Immature natural killer cell (primary cell): ENCODE measurements around the gene STARD9. TPM values are rescaled to one million over a fixed set of nuclear protein-coding genes. Genes with fewer than 3 reads are reported as not detected.
A peak's percentile ranks its signal among the peaks of the same experiment; 100 is the strongest.

Experiments used
- DNase-seq, 3 donors: peaks; one replicate each; pipeline ENCODE4 v3.0.0; 2022; ENCODE audit warnings: mixed read lengths in 1 of 3
- H3K27ac Mint-ChIP-seq, 6 donors: one replicate each; pipeline ENCODE4 v1.8.0; 2020; ENCODE audit warnings: mixed read lengths in 6 of 6, mild to moderate bottlenecking in 5 of 6, inconsistent platforms in 4 of 6, moderate library complexity in 3 of 6
- H3K27me3 Mint-ChIP-seq, 3 donors: one replicate each; pipeline ENCODE4 v1.8.0; 2020 to 2021; ENCODE audit warnings: low read depth in 3 of 3, mild to moderate bottlenecking in 3 of 3, mixed read lengths in 3 of 3, moderate library complexity in 3 of 3, inconsistent platforms in 1 of 3
- H3K36me3 Mint-ChIP-seq, 3 donors: one replicate each; pipeline ENCODE4 v1.8.0; 2020; ENCODE audit warnings: mixed read lengths in 3 of 3, inconsistent platforms in 2 of 3, mild to moderate bottlenecking in 2 of 3
- H3K4me1 Mint-ChIP-seq, 2 donors: one replicate each; pipeline ENCODE4 v1.8.0; 2020; ENCODE audit warnings: inconsistent platforms in 2 of 2, mild to moderate bottlenecking in 2 of 2, mixed read lengths in 2 of 2, moderate library complexity in 1 of 2
- H3K4me3 Mint-ChIP-seq, 5 donors: one replicate each; pipeline ENCODE4 v1.8.0; 2020; ENCODE audit warnings: mild to moderate bottlenecking in 5 of 5, mixed read lengths in 5 of 5, inconsistent platforms in 3 of 5, moderate library complexity in 3 of 5
- H3K9me3 Mint-ChIP-seq, 6 donors: one replicate each; pipeline ENCODE4 v1.8.0; 2020; ENCODE audit warnings: mild to moderate bottlenecking in 6 of 6, mixed read lengths in 6 of 6, inconsistent platforms in 4 of 6, moderate library complexity in 3 of 6
- polyA plus RNA-seq, 3 donors: library from polyadenylated mRNA; unstranded; fragments of 300-500 nt; fragmentation: Illumina TruSeq; gene quantifications; one replicate each; pipeline ENCODE4 v1.2.3, GENCODE V29; 2021

The STARD9 gene
- polyA plus RNA-seq, 3 donors from 2014 or later: 1.1 to 2.3 TPM; not detected in 1

DNA sequence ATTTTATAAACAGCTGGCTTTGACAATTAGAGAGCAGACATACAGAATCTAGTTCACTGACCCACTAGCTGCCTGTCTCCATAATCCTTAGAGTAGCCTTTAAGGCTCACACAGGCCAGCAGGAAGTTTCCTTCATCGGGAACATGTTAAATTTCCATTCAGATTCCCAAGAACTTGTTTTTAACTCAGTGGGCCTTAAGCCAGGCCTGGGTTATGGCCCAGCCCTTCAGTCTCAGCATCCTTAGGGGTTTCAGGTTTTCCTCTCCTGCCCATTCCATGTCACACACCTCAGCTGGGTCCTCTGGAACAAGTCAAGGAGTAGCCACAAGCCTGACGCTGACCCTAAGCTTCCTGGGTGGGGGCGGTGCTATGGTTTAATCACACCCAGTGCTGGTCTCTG lies 146.5 kb downstream of the STARD9 start:
- H3K4me1 Mint-ChIP-seq: no peaks in the 10 kb centered on the region
- peaks cover 0 to 2% (median 0%) of the 10 kb centered on the region in 3 donors for H3K27me3 Mint-ChIP-seq
- H3K36me3 Mint-ChIP-seq: peaks cover 11 to 25% (median 24%) of the 10 kb centered on the region in 3 donors
- DNase-seq: no peak
- peak overlapping the region in 1 of 6 donors; percentile 7 for H3K27ac Mint-ChIP-seq
- no peaks in the 10 kb centered on the region for H3K9me3 Mint-ChIP-seq
- no peak overlapping the region for H3K4me3 Mint-ChIP-seq

DNA sequence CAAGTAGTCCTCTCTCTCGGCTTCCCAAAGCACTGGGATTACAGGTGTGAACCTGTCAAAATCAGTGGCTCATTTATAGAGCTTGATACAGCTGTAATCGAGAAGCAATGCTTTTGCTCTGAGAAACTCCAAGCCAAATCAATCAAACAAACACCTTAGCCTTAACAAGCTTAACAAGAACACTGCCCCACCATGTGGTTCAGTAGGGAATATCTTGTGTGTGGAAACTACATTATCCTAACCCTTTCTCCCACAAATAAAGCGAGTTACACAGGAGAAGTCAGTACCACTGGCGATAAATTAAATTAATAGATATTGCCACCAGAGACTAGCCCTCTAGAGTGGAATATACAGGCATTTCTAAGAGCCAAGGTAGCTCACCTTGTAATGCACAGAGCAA lies 147.7 kb downstream of the STARD9 start:
- peak overlapping the region in 2 of 6 donors; percentile 29 to 61 for H3K27ac Mint-ChIP-seq
- DNase-seq: no peak
- peaks cover 0 to 2% (median 0%) of the 10 kb centered on the region in 3 donors for H3K27me3 Mint-ChIP-seq
- H3K4me3 Mint-ChIP-seq: no peak overlapping the region
- H3K36me3 Mint-ChIP-seq: peaks cover 11 to 29% (median 28%) of the 10 kb centered on the region in 3 donors
- H3K9me3 Mint-ChIP-seq: no peaks in the 10 kb centered on the region
- H3K4me1 Mint-ChIP-seq: no peaks in the 10 kb centered on the region

DNA sequence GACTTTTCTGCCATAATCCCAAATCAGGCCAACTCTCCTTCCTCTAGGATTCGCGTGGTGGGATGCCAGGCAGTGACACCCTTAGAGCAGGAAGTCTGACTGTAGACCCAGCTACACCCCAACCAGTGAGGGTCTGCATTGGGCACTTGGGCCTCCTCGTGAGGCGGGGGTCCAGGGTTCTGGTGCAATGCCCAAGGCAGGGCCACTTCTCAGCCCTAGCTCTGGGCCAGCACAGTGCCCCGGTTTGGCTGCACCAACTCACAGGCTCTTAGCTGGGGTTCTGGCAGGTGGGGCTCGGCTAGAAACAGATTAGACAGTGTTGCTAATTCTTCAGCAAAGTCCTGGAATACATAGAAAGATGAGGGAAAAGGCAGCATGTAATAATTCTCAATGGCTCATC lies 148.9 kb downstream of the STARD9 start:
- DNase-seq: no peak
- peaks cover 11 to 35% (median 28%) of the 10 kb centered on the region in 3 donors for H3K36me3 Mint-ChIP-seq
- H3K27me3 Mint-ChIP-seq: no peaks in the 10 kb centered on the region
- no peaks in the 10 kb centered on the region for H3K9me3 Mint-ChIP-seq
- H3K27ac Mint-ChIP-seq: peak overlapping the region in 1 of 6 donors; percentile 59
- peaks cover 0 to 1% of the 10 kb centered on the region in 2 donors for H3K4me1 Mint-ChIP-seq
- H3K4me3 Mint-ChIP-seq: no peak overlapping the region

DNA sequence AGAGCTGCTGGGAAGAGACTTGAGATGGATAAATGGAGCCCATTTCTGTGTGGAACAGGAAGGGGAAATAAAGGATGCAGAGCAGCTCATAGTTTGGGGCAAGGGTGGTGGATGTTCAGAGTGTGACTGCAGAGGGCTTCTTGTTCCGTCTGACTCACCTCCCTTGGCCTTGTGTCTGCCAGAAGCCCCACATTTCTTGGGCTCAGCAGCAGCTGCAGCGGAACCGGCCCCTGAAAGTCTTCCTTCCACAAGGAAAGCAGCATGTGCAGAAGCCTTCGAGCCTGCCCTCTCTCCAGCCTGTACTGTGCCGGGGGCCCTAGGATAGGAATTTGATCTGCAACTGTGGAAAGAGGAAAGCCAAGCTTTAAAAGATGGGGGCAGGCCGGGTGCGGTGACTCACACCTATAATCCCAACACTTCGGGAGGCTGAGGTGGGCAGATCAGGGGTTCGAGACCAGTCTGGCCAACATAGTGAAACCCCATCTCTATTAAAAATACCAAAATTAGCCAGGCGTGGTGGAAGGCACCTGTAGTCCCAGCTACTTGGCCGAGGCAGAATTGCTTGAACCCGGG lies 150.0 kb downstream of the STARD9 start:
- Mint-ChIP-seq H3K4me3 (no peak overlapping the region), H3K27ac (no peak overlapping the region), H3K4me1 (peaks cover 0 to 1% of the 10 kb centered on the region in 2 donors), H3K9me3 (no peaks in the 10 kb centered on the region), H3K27me3 (peaks cover 0 to 2% (median 0%) of the 10 kb centered on the region in 3 donors), H3K36me3 (peaks cover 6 to 27% (median 23%) of the 10 kb centered on the region in 3 donors)
- no peak for DNase-seq

DNA sequence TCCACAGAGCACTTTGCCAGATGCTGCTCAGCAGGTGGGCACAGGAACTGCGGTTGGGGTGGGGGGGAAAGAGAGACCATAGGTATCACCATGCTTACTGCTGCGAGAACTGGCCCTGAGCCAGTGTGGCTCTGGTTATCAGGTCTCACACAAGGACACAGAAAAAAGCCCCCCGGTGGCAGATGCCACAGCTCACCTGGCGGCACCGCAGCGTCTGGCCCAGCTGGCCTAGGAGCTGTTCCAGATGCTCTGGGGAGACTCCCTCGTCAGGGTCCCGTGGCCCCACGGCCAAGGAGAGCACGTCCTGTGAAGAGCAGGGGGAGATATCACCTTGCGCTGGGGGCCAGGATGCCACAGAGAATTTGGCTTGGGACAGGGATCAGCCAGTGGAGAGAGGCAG lies 150.7 kb downstream of the STARD9 start:
- H3K27ac Mint-ChIP-seq: no peak overlapping the region
- H3K4me1 Mint-ChIP-seq: peaks cover 0 to 1% of the 10 kb centered on the region in 2 donors

DNA sequence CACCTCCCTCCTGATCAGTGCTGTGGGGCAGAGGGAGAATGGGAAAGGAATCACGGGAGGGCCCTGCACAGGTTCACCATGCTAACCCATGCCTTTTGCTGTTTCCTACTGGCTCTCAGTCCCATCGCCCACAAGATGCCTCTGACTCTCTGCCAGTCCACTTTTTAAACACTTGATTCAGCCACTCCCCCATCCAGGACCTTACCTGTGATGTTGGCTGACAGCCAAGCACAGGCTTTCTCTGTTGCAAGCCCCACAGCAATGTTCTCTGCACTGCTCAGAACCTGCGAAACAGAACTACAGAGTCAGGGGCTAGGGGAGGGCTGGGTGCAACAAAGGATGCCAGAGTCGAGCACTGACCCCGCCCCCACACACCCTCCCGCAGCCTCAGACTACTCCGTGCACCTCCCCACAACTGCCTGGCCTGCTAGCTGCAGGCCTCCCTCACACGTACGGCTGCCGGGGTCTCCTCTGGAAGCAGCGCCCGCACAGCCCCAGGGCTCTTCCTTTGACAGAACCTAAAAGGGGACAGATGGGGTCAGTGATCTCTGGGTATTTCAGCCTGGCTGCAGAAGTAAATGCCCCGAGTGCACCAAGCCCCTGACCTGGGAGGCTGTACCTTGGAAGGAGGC lies 152.5 kb downstream of the STARD9 start:
- Mint-ChIP-seq H3K4me3 (no peak overlapping the region), H3K27me3 (peaks cover 0 to 2% (median 2%) of the 10 kb centered on the region in 3 donors), H3K9me3 (no peaks in the 10 kb centered on the region), H3K36me3 (peaks cover 10 to 41% (median 37%) of the 10 kb centered on the region in 3 donors), H3K4me1 (peaks cover 0 to 1% of the 10 kb centered on the region in 2 donors), H3K27ac (no peak overlapping the region)
- DNase-seq: no peak

More for the DNA sequence above, 150.7 kb downstream of the STARD9 start:
- Mint-ChIP-seq H3K4me3 (no peak overlapping the region), H3K36me3 (peaks cover 6 to 27% (median 23%) of the 10 kb centered on the region in 3 donors), H3K27me3 (peaks cover 0 to 2% (median 0%) of the 10 kb centered on the region in 3 donors), H3K9me3 (no peaks in the 10 kb centered on the region)
- DNase-seq: no peak

DNA sequence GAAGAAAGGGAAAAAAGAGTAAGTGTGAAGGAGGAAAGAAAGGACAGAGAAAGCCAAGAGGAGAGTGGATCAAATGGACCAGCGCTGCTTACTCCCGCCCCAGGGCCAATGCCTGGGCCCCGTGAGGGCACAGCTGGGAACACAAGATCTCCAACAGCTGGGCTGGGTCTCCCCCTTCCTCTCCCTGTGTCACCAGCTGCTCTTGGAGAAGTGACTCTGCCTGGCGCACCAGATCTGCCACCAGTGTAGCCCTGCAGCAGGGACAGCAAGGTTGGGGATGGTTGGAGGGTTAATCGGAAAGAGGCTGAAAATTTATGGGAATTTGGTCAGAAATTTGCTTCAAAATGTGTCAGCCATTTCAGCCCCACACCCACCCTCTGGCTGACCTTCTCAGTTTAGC lies 153.2 kb downstream of the STARD9 start:
- Mint-ChIP-seq H3K4me3 (no peak overlapping the region), H3K27me3 (peaks cover 0 to 2% (median 2%) of the 10 kb centered on the region in 3 donors), H3K36me3 (peaks cover 10 to 45% (median 35%) of the 10 kb centered on the region in 3 donors), H3K27ac (peak overlapping the region in 1 of 6 donors; percentile 30), H3K9me3 (no peaks in the 10 kb centered on the region), H3K4me1 (peaks cover 0 to 3% of the 10 kb centered on the region in 2 donors)
- DNase-seq: no peak

DNA sequence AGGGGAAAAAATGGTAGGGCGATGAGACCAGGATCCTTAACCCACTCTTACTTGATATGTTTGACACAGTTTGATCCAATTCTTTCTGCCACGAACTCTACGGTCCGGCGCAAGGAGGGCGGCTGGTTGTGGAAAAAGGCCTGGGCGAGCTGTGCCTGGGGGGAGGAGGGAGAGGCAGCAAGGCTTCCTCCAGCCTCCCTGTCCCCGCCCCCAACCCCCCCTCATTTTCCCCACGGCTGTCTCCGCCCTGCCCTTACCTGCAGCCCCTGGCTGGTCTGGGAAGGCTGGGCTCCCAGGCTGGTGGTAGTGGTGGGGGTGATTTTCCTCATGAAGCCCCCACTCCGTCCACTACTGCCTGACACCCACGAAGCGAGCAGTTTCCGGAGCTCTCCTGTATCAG lies 153.6 kb downstream of the STARD9 start:
- Mint-ChIP-seq H3K27me3 (peaks cover 0 to 2% (median 2%) of the 10 kb centered on the region in 3 donors), H3K36me3 (peaks cover 10 to 49% (median 35%) of the 10 kb centered on the region in 3 donors), H3K27ac (no peak overlapping the region), H3K4me1 (peaks cover under 1 to 3% of the 10 kb centered on the region in 2 donors), H3K9me3 (no peaks in the 10 kb centered on the region), H3K4me3 (no peak overlapping the region)
- no peak for DNase-seq

DNA sequence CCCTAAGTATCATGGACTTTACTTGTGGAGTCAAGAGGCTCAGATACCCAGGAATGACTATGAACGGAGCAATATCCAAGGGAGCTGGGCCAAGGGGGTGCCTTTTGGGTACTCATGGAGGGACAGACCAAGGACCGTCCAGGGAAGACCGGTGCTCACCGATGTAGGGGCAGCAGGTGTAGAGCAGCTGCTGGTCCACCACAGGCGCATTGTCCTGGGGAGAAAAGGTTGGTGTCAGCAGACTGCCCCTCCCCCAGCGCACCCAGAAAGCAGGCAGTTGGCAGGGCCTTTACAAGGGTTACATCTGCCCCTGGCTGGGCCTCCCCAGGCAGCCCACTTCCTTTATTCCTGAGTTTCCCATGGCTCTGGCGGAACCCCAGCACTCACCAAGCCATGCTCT lies 154.0 kb downstream of the STARD9 start:
- H3K27me3 Mint-ChIP-seq: peaks cover 0 to 2% (median 2%) of the 10 kb centered on the region in 3 donors
- no peak overlapping the region for H3K4me3 Mint-ChIP-seq
- H3K27ac Mint-ChIP-seq: no peak overlapping the region
- H3K9me3 Mint-ChIP-seq: no peaks in the 10 kb centered on the region
- peaks cover 5 to 7% of the 10 kb centered on the region in 2 donors for H3K4me1 Mint-ChIP-seq
- peaks cover 13 to 52% (median 35%) of the 10 kb centered on the region in 3 donors for H3K36me3 Mint-ChIP-seq
- no peak for DNase-seq

DNA sequence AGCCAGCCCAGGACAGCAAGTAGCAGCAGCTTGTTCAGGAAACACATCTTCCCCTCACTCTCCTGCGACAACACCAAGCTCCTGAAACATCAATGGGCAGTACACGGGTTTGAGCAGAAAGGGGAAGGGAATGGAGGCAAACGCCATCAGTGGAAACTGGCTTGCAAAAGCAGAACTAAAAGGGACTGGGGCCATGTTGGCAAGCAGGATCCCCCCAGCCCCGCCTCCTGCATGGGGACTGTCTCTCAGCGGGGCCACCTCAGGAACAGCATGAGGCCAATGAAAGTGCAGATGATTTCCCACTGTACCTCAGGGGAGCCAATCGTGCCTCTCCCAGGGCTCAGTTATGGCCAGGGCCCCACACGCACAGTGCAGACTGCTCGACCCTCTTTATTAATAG lies 154.7 kb downstream of the STARD9 start:
- peak overlapping the region in 1 of 6 donors; percentile 23 for H3K27ac Mint-ChIP-seq
- no peak overlapping the region for H3K4me3 Mint-ChIP-seq
- H3K36me3 Mint-ChIP-seq: peaks cover 13 to 45% (median 30%) of the 10 kb centered on the region in 3 donors

DNA sequence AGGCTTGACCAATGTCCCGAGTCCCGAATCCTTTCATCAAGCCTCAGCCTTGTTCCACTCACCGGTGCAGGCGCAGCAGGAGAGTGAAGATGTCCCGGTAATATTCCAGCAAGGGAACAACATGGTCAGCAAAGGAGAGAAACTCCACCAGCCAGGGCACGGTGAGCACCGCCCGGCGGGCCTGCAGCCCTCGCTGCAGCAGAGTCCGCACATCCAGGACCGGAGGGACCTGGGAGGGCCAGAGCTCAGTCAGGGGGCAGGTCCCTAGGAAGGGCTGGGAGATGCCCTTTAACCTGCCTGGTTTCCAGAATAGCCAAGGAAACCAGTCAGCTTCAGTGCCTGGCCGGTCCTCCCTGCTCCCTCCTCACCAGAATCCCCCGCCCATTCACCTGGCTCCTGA lies 155.1 kb downstream of the STARD9 start:
- H3K36me3 Mint-ChIP-seq: peaks cover 13 to 43% (median 30%) of the 10 kb centered on the region in 3 donors
- no peaks in the 10 kb centered on the region for H3K9me3 Mint-ChIP-seq
- peaks cover 6 to 9% of the 10 kb centered on the region in 2 donors for H3K4me1 Mint-ChIP-seq

More for the DNA sequence above, 154.7 kb downstream of the STARD9 start:
- H3K27me3 Mint-ChIP-seq: peaks cover 0 to 2% (median 2%) of the 10 kb centered on the region in 3 donors
- no peaks in the 10 kb centered on the region for H3K9me3 Mint-ChIP-seq
- DNase-seq: no peak
- H3K4me1 Mint-ChIP-seq: peaks cover 6 to 7% of the 10 kb centered on the region in 2 donors

DNA sequence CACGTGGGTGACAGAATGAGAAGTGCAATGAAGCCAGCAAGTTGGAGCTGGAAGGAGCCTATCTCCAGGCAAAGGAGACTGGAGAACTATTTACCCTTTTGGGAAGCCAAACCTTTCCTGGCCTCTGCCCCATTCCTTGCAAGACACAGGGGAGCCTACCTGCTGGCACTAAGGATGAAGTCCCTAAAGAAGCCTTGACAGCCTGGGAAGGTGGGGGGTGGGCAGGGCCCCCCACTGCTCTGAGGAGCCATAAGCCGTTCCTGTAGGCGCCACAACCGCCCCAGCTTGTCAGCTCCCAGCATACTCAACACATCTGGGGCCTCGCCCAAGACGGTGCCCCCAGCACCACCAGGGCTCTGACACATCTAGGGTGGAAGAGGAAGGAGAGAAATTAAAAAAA lies 156.1 kb downstream of the STARD9 start:
- Mint-ChIP-seq H3K9me3 (no peaks in the 10 kb centered on the region), H3K27ac (peak overlapping the region in 1 of 6 donors; percentile 56), H3K4me1 (peaks cover 6 to 14% of the 10 kb centered on the region in 2 donors), H3K4me3 (no peak overlapping the region), H3K27me3 (peaks cover 0 to 6% (median 2%) of the 10 kb centered on the region in 3 donors), H3K36me3 (peaks cover 12 to 43% (median 27%) of the 10 kb centered on the region in 3 donors)
- no peak for DNase-seq

More for the DNA sequence above, 155.1 kb downstream of the STARD9 start:
- Mint-ChIP-seq H3K27me3 (peaks cover 0 to 5% (median 2%) of the 10 kb centered on the region in 3 donors), H3K27ac (peak overlapping the region in 1 of 6 donors; percentile 16), H3K4me3 (no peak overlapping the region)
- no peak for DNase-seq

DNA sequence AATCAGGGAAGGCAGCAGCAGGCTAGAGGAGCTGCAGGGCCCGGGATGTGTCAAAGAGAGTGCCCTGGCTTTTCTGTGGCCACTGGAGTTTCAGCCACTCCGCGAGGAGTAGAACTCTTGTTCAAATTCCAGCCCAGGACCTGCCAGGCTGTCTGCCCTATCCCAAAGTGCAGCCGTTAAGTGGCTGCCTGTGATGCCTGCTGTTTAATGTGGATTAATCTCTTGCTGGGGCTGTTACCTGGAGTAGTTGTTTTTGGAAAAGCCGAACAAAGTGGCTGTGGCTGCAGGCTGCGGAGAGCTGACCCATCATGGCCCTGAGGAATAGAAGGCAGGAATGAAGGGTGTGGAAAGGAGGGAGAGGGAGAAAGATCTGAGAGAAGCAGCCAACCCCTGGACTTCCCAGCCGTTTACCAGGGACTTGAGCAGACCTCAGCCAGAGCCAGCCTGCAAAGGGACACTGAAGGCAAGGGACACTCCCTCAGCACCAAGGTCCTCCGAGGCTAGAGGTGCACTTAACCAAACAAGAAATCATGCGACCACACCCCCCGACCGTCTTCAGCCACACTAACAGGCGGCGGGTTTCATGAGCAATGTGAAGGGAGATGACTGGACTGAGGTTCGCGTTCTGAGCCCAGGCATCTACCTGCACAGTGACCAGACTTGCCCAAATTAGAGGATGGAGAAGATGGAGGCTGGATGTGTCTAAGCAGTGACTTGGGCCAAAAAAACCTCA lies 156.9 kb downstream of the STARD9 start:
- Mint-ChIP-seq H3K4me3 (no peak overlapping the region), H3K36me3 (peaks cover 7 to 36% (median 19%) of the 10 kb centered on the region in 3 donors), H3K4me1 (peaks cover 8 to 14% of the 10 kb centered on the region in 2 donors), H3K27me3 (peaks cover 0 to 6% (median 2%) of the 10 kb centered on the region in 3 donors), H3K27ac (peak overlapping the region in 1 of 6 donors; percentile 60), H3K9me3 (no peaks in the 10 kb centered on the region)
- DNase-seq: no peak
